SIG-M5 (cell line): ENCODE results near the gene SACM1L.

Source experiments
- DNase-seq: peaks from one replicate; lab custom pipeline; 2025; lab: John Stamatoyannopoulos, UW

Gene SACM1L

DNA sequence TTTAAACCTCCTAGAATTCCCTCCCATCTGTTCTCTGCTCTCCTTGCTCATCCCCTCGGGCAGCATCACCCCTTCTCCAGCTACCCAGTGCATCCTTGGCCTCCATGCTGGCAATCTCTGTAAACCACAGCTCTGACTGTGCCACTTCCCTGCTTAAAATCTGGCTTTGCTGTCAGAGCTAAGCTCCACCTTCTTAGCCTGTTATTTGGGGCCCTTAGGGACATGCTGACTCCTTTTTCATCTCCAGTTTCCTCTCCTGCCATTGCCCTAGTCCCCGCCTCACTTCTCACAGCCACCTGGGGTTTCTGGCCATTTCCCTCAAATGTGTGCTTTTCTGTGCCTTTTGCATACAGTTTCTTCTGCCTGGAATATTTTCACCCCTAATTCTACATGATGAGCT is 101.4 kb downstream of the SACM1L start:
- DNase-seq: no peak

- no peak for DNase-seq
These were observed 102.8 kb downstream of the SACM1L start for GRCh38 chr3:45792036-45792435.

DNA sequence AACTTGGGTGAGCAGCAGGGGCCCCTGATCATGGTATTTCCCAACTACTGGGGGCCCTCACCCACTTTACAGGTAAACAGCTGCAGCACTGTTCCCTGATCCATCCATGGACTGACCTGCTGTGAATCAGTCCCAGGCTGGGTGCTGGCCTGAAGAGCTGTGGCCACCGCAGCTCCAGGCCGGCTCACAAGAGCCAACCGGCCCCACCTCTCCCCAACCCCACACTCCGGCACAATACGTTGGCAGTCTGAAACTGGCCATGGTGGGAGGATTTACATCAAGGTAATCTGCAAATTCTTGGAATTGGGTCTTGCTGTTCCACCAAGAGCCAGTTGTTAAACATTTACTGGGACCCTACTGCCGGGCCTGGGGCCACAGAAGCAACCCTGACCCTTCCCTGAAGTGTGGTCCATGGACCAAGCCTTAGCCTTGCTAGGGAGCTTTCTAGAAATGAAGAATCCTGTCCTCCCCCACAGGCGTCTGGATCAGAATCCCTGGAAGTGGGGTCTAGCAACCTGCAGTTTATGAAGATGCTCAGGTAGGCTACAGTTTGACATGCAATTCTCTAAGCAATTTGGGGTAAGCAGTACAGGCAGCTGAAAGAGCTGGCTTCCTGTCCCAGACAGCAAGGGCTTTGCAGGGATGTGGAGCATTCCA is 103.4 kb downstream of the SACM1L start:
- DNase-seq: no peak

DNA sequence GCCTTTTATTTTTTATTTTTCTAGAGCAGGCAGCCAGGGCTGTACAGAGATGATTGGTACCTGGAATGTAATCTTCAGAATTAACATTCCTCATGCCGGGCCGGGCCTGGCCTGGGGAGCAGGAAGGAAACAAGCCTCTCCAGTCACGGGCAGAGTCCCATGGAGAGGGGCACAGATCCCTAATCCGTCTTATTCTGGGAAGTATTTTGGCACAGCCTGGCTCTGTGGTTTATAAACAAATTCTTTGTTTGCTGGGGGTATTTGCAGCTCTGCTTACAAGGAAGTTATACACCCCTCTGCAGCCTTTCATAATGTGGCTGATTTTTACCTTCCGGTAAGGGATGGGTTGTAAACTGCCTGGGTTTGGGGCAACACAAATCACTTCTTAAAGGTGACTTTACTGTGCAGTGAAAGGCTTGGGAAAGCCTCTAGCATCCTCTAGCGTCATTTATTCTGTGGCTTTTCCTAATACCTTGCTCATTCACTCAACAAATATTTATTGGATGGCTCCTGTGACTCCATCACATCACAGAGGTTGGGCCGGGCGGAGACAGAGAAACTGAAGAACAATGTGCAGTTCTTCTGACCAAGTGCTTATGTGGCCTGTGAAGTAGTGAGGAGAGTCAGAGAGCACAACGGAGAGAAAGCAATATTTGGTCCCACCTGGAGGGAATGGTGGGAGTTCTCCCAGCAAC is 104.4 kb downstream of the SACM1L start:
- DNase-seq: no peak

GRCh38 chr3:45794177-45794560 is 105.0 kb downstream of the SACM1L start:
- DNase-seq: no peak

DNA sequence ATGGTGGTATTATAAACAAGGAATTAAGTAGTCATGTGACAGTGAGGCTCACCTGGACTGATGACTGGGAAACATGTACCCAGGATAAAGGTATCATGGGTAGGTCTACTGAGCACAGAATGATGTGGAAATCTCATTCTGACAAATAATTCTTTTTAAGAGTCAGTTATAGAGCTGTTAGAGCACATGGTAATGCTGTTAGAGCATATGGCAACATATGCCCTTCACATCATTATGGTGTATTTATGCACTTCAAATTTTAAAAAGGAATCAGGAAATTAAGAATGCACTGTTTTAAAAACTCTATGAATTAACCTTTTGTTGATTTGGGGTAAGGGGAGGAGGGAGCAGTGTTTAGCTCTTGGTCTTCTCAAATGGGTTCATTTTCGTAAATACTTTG is 105.5 kb downstream of the SACM1L start:
- no peak for DNase-seq
